ENCODE data around the gene C12orf50. TPM values are rescaled to one million over a fixed set of nuclear protein-coding genes. Genes with fewer than 3 reads are reported as not detected.

The C12orf50 gene
- polyA plus RNA-seq, 2 of the 4 experiments (the other 2 are of a cell fraction) = 0.03 TPM; not detected in 1

DNA sequence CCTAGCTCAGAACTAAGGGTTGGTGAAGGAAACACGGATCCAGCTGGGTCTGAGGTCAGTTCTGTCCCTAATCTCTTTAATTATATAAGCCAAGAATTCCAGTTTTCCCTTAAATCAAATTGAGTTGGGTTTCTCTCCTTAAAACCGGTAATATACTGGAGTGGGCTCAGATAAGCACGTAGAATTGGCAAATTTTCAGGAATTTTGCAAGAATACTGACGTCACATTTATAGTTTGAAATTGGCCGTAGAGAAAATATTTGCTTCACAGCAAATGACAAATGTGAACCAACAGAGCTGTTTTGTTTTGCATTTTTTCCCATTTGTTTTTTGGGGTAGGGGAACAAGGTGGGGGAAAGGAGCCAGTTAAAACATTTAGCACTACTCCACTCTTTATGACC lies 17.4 kb downstream of the C12orf50 start:
- 45% methylated on average over 5 of the region's 5 CpGs for WGBS (ENCODE audit: missing lambda C conversion rate)
- H3K4me3 ChIP-seq = no peak overlapping the region
- ATAC-seq (no peak), FAIRE-seq (no peak), DNase-seq (ENCODE audit: low read depth in 1 of 2, low spot score in 1 of 2) (no peak)
- POLR2A ChIA-PET = no interaction called here
- H3K4me1 ChIP-seq = no peaks in the 10 kb centered on the region
- TF ChIP-seq NR3C1 (IDR thresholded peaks at IDR 0.05) (no peak), HDAC2 (IDR thresholded peaks at IDR 0.05) (no peak), HOXB5 (CRISPR knock-in tag; IDR thresholded peaks at IDR 0.05) (no peak), JUNB (IDR thresholded peaks at IDR 0.05) (no peak), KDM5A (IDR thresholded peaks at IDR 0.05) (no peak), BHLHE40 (IDR thresholded peaks at IDR 0.05; ENCODE audit: low read depth, low read length) (no peak), FOXS1 (CRISPR knock-in tag; IDR thresholded peaks at IDR 0.05) (no peak), ZC3H11A (IDR thresholded peaks at IDR 0.05) (no peak), POLR2AphosphoS2 (conservative IDR thresholded peaks at IDR 0.05; ENCODE audit: low read length) (no peak)
- TF ChIP-seq, protein P1, sequence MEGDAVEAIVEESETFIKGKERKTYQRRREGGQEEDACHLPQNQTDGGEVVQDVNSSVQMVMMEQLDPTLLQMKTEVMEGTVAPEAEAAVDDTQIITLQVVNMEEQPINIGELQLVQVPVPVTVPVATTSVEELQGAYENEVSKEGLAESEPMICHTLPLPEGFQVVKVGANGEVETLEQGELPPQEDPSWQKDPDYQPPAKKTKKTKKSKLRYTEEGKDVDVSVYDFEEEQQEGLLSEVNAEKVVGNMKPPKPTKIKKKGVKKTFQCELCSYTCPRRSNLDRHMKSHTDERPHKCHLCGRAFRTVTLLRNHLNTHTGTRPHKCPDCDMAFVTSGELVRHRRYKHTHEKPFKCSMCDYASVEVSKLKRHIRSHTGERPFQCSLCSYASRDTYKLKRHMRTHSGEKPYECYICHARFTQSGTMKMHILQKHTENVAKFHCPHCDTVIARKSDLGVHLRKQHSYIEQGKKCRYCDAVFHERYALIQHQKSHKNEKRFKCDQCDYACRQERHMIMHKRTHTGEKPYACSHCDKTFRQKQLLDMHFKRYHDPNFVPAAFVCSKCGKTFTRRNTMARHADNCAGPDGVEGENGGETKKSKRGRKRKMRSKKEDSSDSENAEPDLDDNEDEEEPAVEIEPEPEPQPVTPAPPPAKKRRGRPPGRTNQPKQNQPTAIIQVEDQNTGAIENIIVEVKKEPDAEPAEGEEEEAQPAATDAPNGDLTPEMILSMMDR (IDR thresholded peaks at IDR 0.05) = no peak
- TF ChIP-seq, protein P2, sequence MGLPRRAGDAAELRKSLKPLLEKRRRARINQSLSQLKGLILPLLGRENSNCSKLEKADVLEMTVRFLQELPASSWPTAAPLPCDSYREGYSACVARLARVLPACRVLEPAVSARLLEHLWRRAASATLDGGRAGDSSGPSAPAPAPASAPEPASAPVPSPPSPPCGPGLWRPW (IDR thresholded peaks at IDR 0.05) = no peak
- TF ChIP-seq, protein P3, sequence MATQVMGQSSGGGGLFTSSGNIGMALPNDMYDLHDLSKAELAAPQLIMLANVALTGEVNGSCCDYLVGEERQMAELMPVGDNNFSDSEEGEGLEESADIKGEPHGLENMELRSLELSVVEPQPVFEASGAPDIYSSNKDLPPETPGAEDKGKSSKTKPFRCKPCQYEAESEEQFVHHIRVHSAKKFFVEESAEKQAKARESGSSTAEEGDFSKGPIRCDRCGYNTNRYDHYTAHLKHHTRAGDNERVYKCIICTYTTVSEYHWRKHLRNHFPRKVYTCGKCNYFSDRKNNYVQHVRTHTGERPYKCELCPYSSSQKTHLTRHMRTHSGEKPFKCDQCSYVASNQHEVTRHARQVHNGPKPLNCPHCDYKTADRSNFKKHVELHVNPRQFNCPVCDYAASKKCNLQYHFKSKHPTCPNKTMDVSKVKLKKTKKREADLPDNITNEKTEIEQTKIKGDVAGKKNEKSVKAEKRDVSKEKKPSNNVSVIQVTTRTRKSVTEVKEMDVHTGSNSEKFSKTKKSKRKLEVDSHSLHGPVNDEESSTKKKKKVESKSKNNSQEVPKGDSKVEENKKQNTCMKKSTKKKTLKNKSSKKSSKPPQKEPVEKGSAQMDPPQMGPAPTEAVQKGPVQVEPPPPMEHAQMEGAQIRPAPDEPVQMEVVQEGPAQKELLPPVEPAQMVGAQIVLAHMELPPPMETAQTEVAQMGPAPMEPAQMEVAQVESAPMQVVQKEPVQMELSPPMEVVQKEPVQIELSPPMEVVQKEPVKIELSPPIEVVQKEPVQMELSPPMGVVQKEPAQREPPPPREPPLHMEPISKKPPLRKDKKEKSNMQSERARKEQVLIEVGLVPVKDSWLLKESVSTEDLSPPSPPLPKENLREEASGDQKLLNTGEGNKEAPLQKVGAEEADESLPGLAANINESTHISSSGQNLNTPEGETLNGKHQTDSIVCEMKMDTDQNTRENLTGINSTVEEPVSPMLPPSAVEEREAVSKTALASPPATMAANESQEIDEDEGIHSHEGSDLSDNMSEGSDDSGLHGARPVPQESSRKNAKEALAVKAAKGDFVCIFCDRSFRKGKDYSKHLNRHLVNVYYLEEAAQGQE (IDR thresholded peaks at IDR 0.05) = no peak
- TF ChIP-seq, protein P4, sequence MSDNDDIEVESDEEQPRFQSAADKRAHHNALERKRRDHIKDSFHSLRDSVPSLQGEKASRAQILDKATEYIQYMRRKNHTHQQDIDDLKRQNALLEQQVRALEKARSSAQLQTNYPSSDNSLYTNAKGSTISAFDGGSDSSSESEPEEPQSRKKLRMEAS (IDR thresholded peaks at IDR 0.05) = no peak
- TF ChIP-seq, protein P5, sequence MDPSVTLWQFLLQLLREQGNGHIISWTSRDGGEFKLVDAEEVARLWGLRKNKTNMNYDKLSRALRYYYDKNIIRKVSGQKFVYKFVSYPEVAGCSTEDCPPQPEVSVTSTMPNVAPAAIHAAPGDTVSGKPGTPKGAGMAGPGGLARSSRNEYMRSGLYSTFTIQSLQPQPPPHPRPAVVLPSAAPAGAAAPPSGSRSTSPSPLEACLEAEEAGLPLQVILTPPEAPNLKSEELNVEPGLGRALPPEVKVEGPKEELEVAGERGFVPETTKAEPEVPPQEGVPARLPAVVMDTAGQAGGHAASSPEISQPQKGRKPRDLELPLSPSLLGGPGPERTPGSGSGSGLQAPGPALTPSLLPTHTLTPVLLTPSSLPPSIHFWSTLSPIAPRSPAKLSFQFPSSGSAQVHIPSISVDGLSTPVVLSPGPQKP (IDR thresholded peaks at IDR 0.05; ENCODE audit: low read depth, low read length) = no peak
- H3K9me3 ChIP-seq = 0 out of 3 replicates have a peak, but pooled peaks cover 2% of the 10 kb centered on the region
- H3K27ac ChIP-seq = no peak overlapping the region
- CTCF ChIA-PET = no interaction called here
- no peak overlapping the region for H3K4me2 ChIP-seq

DNA sequence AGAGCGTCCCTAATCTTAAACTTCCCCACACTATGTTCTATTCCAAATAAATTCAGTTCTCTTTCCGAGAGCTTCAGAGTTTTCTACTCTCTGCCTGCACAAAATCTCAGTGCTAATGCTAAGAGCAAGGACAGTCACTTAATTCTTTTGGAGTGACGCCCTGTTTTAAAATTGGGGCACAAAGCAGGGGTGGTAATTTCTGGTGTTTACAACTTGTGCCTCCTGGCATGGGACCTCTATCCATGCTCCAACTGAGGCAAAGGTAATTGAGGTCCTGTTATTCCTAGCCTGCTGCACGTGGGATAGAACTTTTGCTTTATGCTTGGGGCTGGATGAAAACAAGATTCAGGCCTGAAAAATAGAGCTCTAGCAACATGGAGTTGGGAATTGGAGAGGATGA lies 22.9 kb downstream of the C12orf50 start:
- Histone ChIP-seq H3K9me3 (peaks cover 8% of the 10 kb centered on the region; the same call in 1 of the 3 replicates), H3K27ac (no peak overlapping the region), H3K4me1 (no peaks in the 10 kb centered on the region), H3K4me3 (no peak overlapping the region), H3K4me2 (no peak overlapping the region)
- 54% methylated on average over 4 of the region's 4 CpGs for WGBS (ENCODE audit: missing lambda C conversion rate)
- no peak for ATAC-seq
- ChIA-PET POLR2A (no interaction called here), CTCF (interaction anchor here (1.8 kb wide), 1 partner anchor 10 kb away, joined by 6 read pairs; no protein-coding TSS in a partner anchor)
- DNase-seq (ENCODE audit: low read depth in 1 of 2, low spot score in 1 of 2) = no peak
- FAIRE-seq = no peak
- TF ChIP-seq MAZ (IDR thresholded peaks at IDR 0.05; ENCODE audit: borderline replicate concordance, low read depth, low read length) (no peak), RNF2 (IDR thresholded peaks at IDR 0.05; ENCODE audit: borderline replicate concordance, low read depth) (no peak), SREBF2 (IDR thresholded peaks at IDR 0.05) (no peak), NFE2L2 (conservative IDR thresholded peaks at IDR 0.05; ENCODE audit: low read length) (no peak), FOXS1 (CRISPR knock-in tag; IDR thresholded peaks at IDR 0.05) (no peak), POLR2A (IDR thresholded peaks at IDR 0.05; ENCODE audit: low read length) (no peak), NR3C1 (IDR thresholded peaks at IDR 0.05) (no peak), POLR2AphosphoS2 (conservative IDR thresholded peaks at IDR 0.05; ENCODE audit: low read length) (no peak), RFX5 (IDR thresholded peaks at IDR 0.05) (no peak), MAFK (IDR thresholded peaks at IDR 0.05; ENCODE audit: partially characterized antibody) (no peak)
- TF ChIP-seq, protein P2 (IDR thresholded peaks at IDR 0.05) = no peak
- TF ChIP-seq, protein P3 (IDR thresholded peaks at IDR 0.05) = no peak
- TF ChIP-seq, protein P1 (IDR thresholded peaks at IDR 0.05) = no peak
- TF ChIP-seq, protein P6, sequence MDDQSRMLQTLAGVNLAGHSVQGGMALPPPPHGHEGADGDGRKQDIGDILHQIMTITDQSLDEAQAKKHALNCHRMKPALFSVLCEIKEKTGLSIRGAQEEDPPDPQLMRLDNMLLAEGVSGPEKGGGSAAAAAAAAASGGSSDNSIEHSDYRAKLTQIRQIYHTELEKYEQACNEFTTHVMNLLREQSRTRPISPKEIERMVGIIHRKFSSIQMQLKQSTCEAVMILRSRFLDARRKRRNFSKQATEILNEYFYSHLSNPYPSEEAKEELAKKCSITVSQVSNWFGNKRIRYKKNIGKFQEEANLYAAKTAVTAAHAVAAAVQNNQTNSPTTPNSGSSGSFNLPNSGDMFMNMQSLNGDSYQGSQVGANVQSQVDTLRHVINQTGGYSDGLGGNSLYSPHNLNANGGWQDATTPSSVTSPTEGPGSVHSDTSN (IDR thresholded peaks at IDR 0.05) = no peak

Measured in A549 (cell line).